Lower leg skin (tissue), 4 donors: ENCODE measurements around the gene CLK2. TPM values are rescaled to one million over a fixed set of nuclear protein-coding genes. Genes with fewer than 3 reads are reported as not detected.

ENCODE experiments used
- DNase-seq, 2 donors: peaks; one replicate each; pipeline ENCODE4 v3.0.0-alpha.2; 2019; ENCODE audit warnings: low spot score in 2 of 2
- H3K4me3 ChIP-seq: fragments of 200-600 bp; sonication (generic); 2 replicates; pipeline ENCODE4 v1.5.1; 2017; ENCODE audit warnings: mild to moderate bottlenecking, low read depth; ENCODE audit not compliant: poor library complexity, severe bottlenecking
- POLR2A ChIP-seq, 2 donors: fragments of 450-650 bp; IDR thresholded peaks; one replicate each; pipeline ENCODE4 v1.6.1; 2016 to 2017; ENCODE audit warnings: antibody characterized with exemption in 2 of 2, mild to moderate bottlenecking in 1 of 2, moderate library complexity in 1 of 2
- WGBS, 2 donors: methylation state at CpG; one replicate each; pipeline ENCODE4 v1.1.5; 2018; 5-methylcytosine and 5-hydroxymethylcytosine counted together
- intact Hi-C: fragments of 100-400 bp; cut with DNase I; formaldehyde crosslinking; loops from one replicate; pipeline ENCODE4 v1.15.0; 2023; ENCODE audit warnings: low total_unique reads
- total RNA-seq, 4 donors: library from RNA; depleted of rRNA; stranded (reverse); fragments of >200 nt; gene quantifications; one replicate each; pipeline ENCODE4 v1.1.0, GENCODE V29; 2016
- TF ChIP-seq, protein P1 (sequence below), 3 donors: fragments of 450-650 bp; IDR thresholded peaks; one replicate each; pipeline ENCODE4 v1.5.1; 2016; ENCODE audit warnings: antibody characterized with exemption in 3 of 3, mild to moderate bottlenecking in 3 of 3, moderate library complexity in 2 of 3

The CLK2 gene
- 10 to 100 TPM; 24.6 to 55.8 (median 38.0) TPM for total RNA-seq

DNA sequence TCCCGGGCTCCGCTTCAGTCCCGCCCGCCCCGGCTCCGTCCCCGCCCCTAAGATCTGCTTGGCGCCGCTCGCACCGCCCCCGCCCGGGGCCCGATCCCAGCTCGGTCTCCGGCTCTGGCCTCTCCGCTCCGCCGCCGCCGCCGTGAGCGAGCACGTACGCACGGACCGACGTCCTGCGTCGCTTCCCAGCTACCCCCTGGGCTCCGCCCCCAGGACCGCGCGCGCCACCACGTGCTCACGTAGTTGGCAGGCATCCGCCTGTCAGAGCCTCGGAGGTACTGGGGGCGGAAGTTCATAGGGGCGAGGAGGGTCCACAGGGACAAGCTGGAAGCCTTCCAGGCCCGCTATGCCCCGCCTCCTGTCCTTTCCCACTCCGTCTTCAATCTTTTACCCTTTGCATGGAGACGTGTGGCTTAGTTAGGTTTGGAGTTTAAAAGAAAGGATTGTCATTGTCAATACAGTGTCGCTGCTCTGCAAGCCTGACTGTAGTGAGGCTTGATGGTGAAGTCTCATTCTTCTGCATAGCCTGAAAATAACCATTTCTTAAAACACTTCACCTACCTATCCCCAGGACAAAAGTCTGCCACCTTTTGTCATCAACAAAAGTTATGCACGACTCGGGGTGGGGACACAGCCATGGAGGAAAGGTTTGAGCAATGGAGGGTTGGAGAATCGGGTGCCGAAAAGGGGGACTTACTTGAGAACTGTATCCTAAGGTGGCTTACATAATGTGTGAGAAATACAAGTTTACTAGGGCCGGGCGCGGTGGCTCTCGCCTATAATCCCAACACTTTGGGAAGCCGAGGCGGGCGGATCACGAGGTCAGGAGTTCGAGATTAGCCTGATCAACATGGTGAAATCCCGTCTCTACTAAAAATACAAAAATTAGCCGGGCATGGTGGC is at the start of gene CLK2:
Gene CLK2 (minus strand): TSS at position 162 of the 903 bp plus-strand sequence. CDS start 2,527 bp downstream, outside the sequence.
- TF ChIP-seq, protein P1, sequence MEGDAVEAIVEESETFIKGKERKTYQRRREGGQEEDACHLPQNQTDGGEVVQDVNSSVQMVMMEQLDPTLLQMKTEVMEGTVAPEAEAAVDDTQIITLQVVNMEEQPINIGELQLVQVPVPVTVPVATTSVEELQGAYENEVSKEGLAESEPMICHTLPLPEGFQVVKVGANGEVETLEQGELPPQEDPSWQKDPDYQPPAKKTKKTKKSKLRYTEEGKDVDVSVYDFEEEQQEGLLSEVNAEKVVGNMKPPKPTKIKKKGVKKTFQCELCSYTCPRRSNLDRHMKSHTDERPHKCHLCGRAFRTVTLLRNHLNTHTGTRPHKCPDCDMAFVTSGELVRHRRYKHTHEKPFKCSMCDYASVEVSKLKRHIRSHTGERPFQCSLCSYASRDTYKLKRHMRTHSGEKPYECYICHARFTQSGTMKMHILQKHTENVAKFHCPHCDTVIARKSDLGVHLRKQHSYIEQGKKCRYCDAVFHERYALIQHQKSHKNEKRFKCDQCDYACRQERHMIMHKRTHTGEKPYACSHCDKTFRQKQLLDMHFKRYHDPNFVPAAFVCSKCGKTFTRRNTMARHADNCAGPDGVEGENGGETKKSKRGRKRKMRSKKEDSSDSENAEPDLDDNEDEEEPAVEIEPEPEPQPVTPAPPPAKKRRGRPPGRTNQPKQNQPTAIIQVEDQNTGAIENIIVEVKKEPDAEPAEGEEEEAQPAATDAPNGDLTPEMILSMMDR (IDR thresholded peaks at IDR 0.05) = no peak
- TF ChIP-seq POLR2A (IDR thresholded peaks at IDR 0.05) = peak in 1 of 2 donors; percentile 83

DNA sequence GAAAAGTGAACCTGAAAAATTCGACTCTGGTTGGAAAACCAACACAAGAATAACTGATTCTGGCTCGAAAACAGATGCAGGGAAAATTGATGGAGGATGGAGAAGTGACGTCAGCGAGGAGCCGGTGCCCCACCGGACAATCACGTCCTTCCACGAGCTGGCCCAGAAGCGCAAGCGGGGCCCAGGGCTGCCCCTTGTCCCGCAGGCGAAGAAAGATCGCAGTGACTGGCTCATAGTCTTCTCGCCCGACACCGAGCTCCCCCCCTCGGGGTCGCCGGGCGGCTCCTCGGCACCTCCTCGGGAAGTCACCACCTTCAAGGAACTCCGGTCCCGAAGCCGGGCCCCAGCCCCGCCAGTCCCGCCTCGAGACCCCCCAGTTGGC is 49.3 kb upstream of the CLK2 start:
- H3K4me3 ChIP-seq = no peak overlapping the region
- 1 to 3% methylated on average over 18 of the region's 28 CpGs for whole genome bisulfite sequencing, 2 donors
- DNase-seq = peak in 1 of 2 donors; percentile 90
- intact Hi-C loops = loop anchor here (5.0 kb wide), 2 partner anchors 45 to 70 kb away; partner anchors contain the start of gene HCN3
- no peak for TF ChIP-seq POLR2A (IDR thresholded peaks at IDR 0.05)
- TF ChIP-seq, protein P1 (IDR thresholded peaks at IDR 0.05) = no peak

More for the DNA sequence above, at the start of gene CLK2:
- 17 to 18% methylated on average over 46 to 52 of the region's 61 CpGs for WGBS, 2 donors
- DNase-seq = peak; percentile 90 to 98
- intact Hi-C loops = no loop called here
- H3K4me3 ChIP-seq = peak within 1 kb of the TSS; percentile 66

DNA sequence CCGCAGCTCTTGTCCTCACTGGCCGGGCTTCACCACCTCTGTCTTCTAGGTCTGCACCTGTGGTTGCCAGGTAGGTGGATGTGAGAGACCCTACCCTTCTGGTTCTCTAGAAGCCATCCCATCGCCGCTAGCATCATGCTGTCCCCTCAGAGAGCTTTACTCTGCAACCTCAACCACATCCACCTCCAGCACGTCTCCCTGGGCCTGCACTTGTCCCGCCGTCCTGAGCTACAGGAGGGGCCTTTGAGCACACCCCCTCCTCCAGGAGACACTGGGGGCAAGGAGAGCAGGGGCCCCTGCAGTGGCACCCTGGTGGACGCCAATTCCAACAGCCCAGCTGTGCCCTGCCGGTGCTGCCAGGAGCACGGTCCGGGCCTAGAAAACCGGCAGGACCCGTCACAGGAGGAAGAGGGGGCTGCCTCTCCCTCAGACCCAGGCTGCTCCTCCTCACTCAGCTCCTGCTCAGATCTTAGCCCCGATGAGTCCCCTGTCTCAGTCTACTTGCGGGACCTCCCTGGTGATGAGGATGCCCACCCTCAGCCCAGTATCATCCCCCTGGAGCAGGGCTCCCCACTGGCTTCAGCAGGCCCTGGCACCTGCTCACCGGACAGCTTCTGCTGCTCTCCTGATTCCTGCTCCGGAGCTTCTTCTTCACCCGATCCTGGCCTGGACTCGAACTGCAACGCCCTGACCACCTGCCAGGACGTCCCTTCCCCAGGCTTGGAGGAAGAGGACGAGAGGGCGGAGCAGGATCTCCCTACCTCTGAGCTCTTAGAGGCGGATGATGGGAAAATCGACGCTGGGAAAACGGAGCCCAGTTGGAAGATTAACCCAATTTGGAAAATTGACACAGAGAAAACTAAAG is 48.6 kb upstream of the CLK2 start:
- no peak for TF ChIP-seq POLR2A (IDR thresholded peaks at IDR 0.05)
- TF ChIP-seq, protein P1 (IDR thresholded peaks at IDR 0.05) = no peak
- intact Hi-C loops = loop anchor here (5.0 kb wide), 2 partner anchors 45 to 70 kb away; partner anchors contain the start of gene HCN3
- WGBS, 2 donors = 35 to 40% methylated on average over 22 to 27 of the region's 27 CpGs
- no peak overlapping the region for H3K4me3 ChIP-seq
- no peak for DNase-seq

DNA sequence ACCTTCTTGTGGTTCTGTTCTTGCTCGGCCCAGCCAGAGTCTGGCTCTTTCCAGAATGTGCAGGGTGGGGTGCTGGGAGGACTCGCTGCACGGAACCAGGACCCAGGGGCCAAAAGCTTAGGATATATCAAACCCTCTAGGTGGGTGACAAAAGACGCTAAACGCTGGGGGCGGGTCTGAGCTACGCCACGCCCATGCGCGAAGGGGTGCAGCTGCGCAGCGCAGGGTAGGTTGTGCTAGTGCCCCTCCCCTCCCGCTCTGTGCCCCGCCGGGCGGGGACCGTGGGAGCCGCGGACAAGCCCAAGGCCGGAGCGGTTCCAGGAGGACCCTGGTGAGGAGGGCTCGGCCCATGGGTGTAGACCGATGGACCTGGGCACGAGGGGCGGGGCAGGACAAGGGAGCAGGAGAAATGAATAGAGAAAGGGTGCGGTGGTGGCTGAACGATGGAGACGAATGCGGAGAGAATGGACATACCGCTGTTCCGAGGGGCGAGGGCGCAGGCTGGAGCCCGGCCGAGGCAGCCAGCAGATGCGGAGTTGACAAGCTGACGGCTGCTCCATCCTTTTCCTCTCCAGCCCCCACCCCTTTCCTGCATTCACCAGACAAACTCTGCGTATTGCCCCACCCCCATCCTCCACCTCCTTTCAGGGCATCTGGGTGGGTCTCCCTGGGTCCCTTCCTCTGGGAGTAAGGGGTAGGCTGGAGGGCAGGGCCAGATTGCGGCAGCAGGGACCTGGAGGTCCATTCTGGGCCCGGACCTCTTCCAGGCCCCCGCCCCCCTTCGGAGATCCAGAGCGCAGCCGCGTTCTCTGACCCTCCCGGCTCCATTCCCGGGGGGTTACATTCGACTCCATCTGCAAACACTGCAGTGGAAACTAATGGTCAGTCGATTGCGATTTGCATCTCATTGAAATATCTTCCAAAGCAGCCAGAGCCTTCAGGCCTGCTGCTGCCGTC is 47.6 kb upstream of the CLK2 start, which contains the start of gene RUSC1:
Gene RUSC1 (plus strand): TSS at position 234 of the 957 bp plus-strand sequence. CDS start 880 bp downstream, outside the sequence.
- TF ChIP-seq, protein P1 (IDR thresholded peaks at IDR 0.05) = no peak
- TF ChIP-seq POLR2A (IDR thresholded peaks at IDR 0.05) = no peak
- DNase-seq = peak; percentile 71 to 96
- 10 to 16% methylated on average over 50 to 51 of the region's 51 CpGs for WGBS, 2 donors
- intact Hi-C loops = loop anchor here (5.0 kb wide), 2 partner anchors 44 to 69 kb away; partner anchors contain the start of gene HCN3
- H3K4me3 ChIP-seq = peak within 1 kb of the TSS; percentile 15
